ENCODE results near the gene ATP5F1E.

Gene ATP5F1E

DNA sequence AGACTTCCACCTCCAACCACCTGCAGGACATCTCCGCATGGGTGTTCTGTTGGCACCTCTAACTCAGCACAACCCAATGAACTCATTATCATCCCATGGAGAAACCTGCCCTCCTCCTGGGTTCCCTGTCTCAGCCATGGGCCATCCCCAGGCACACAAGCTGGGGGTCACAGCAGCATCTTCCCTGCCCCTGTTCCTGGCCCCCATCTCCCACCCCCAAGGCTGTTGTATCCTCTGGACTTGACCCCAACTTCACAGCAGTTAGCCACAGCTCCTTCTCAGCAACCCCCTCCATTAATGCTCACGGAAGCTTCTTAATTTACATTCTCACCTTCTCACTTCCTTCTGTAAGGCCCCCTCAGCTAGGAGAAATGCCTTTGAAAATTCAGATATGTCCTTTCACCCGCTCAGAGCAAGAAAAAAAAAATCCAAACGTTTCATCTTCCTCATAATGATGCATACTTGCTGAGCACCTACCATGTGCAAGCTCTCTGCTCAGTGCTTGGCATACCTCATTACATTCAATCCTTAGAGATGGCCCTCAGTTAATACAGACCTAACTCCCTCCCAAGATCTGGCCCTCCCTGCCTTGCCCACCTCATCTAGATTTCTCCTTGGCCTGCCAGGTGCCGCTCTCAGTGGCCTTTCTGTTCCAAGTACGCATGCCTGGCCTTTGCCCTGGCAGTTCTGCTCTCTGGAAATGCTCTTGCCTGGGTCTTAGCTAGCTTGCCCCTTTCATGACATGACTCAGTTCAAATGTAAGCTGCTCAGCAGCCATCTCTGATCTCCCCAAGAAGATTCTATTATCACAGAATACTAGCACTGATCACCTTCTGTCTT is 53.6 kb downstream of the ATP5F1E start:
- no peak overlapping the region for H3K27ac ChIP-seq (ENCODE audit: low read depth, low read length)
- peaks cover 6% of the 10 kb centered on the region; the same call in 1 of the 2 replicates for H3K9me3 ChIP-seq (ENCODE audit: insufficient read depth, low read depth, low read length)
- H3K4me3 ChIP-seq (ENCODE audit: low read length): no peak overlapping the region
- no peaks in the 10 kb centered on the region for H3K27me3 ChIP-seq (ENCODE audit: insufficient read depth, low read length)
- no peaks in the 10 kb centered on the region for H3K4me1 ChIP-seq (ENCODE audit: insufficient read depth, low read length)
- H3K36me3 ChIP-seq (ENCODE audit: insufficient read depth, low read length): no peaks in the 10 kb centered on the region
- 56% methylated on average over 6 of the region's 6 CpGs for WGBS
- no peak overlapping the region for H3K9ac ChIP-seq (ENCODE audit: low read depth, low read length)

DNA sequence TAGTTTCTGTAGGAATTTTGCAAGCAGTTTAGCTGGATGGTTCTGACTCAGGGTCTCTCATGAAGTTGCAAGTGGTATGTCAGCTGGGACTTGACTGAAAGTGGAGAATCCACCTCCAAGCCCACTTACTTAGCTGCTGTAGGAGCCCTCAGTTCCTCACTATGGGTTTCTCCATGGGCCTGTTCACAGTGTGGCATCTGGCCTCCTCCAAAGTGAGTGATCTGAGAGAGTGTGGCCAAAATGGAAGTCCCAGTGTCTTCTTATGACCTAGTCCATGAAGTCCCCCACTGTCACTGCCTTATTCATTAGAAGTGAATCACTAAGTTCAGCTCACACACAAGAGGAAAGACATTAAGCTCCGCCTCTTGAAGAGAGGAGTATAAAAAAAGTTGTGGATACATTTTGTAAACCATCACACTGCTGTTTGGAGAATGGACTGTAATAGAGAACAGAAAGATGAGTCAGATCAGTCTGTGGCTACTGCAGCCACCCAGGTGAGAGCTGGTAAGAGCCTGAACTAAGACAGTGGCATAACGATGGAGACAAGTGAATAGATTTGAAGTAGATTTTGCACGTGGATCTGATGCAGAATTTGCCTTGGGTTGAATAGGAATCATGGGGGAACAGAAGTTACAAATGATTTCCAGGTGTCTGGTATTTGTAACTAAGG is 55.9 kb downstream of the ATP5F1E start:
- Histone ChIP-seq H3K4me1 (ENCODE audit: insufficient read depth, low read length) (no peaks in the 10 kb centered on the region), H3K36me3 (ENCODE audit: insufficient read depth, low read length) (no peaks in the 10 kb centered on the region), H3K27me3 (ENCODE audit: insufficient read depth, low read length) (no peaks in the 10 kb centered on the region), H3K9ac (ENCODE audit: low read depth, low read length) (no peak overlapping the region), H3K4me3 (ENCODE audit: low read length) (no peak overlapping the region), H3K9me3 (ENCODE audit: insufficient read depth, low read depth, low read length) (peaks cover 6% of the 10 kb centered on the region; the same call in 1 of the 2 replicates), H3K27ac (ENCODE audit: low read depth, low read length) (no peak overlapping the region)
- 92% methylated on average over 3 of the region's 3 CpGs for WGBS
